HCT116 (cell line): ENCODE data around the gene SCAI. TPM values are rescaled to one million over a fixed set of nuclear protein-coding genes. Genes with fewer than 3 reads are reported as not detected.

Source experiments
- ATAC-seq: fragments of 200-7000 bp; cut with Tn5 transposase; 2 replicates; pipeline ENCODE4 v1.9.1; 2020; ENCODE audit warnings: mild to moderate bottlenecking, moderate library complexity
- BruUV-seq: library from RNA; stranded (reverse); fragments of 400-500 nt; replicated peaks from 2 replicates; lab custom pipeline; 2021; lab: Mats Ljungman, UMichigan
- CTCF ChIA-PET: fragments of 300-600 bp; sonication (Branson Sonifier 250); formaldehyde crosslinking; loops from one replicate; lab custom pipeline; 2021; ENCODE audit warnings: antibody characterized with exemption; lab: Charles Lee
- POLR2A ChIA-PET: fragments of 300-600, 350-600 bp; sonication (Branson Sonifier 250); formaldehyde crosslinking; loops from one replicate; lab custom pipeline; 2021; ENCODE audit warnings: antibody characterized with exemption; lab: Charles Lee
- RAD21 ChIA-PET, 2 experiments: fragments of 300-600 bp; sonication (Branson Sonifier 250); formaldehyde crosslinking; loops; one replicate each; lab custom pipeline; 2023; ENCODE audit warnings: low total read pairs in 2 of 2; ENCODE audit not compliant: uncharacterized antibody in 2 of 2, unreplicated experiment in 2 of 2, low non-redundant PET in 1 of 2; lab: Charles Lee
- DNase-seq: peaks from one replicate; pipeline ENCODE4 v3.0.0-alpha.2; 2010; ENCODE audit warnings: low read depth, low spot score
- H2AFZ ChIP-seq: fragments of 200-600 bp; shearing (Covaris generic), sonication (generic); 2 replicates; pipeline ENCODE4 v1.6.1; 2017; ENCODE audit warnings: low read depth, mixed run types, mixed read lengths, antibody characterized with exemption, low read length; ENCODE audit not compliant: poor library complexity, severe bottlenecking
- H3K27ac ChIP-seq: 2 replicates; pipeline ENCODE4 v1.5.1; 2012; ENCODE audit warnings: low read depth, low read length
- H3K27me3 ChIP-seq: fragments of 200-600 bp; sonication (generic); 2 replicates; pipeline ENCODE4 v1.6.1; 2016; ENCODE audit warnings: mixed run types, low read length, mixed read lengths; ENCODE audit not compliant: insufficient read depth
- H3K36me3 ChIP-seq, 2 experiments: fragments of 200-500 bp in 1 of 2; fragments of 200-600 bp in 1 of 2; sonication (Bioruptor generic) in 1 of 2; sonication (generic) in 1 of 2; 2 replicates each; pipeline versions ENCODE4 v1.5.1 to v1.6.1; 2014 to 2016; ENCODE audit warnings: low read length in 2 of 2, inconsistent platforms in 1 of 2, mixed read lengths in 1 of 2, mixed run types in 1 of 2; ENCODE audit not compliant: insufficient read depth in 2 of 2, control insufficient read depth in 1 of 2
- H3K4me1 ChIP-seq, 2 experiments: fragments of 200-600 bp in 1 of 2; sonication (generic) in 1 of 2; 2 replicates each; pipeline versions ENCODE4 v1.5.1 to v1.6.1; 2012 to 2017; ENCODE audit warnings: low read length in 2 of 2, inconsistent platforms in 1 of 2, mild to moderate bottlenecking in 1 of 2, mixed read lengths in 1 of 2, mixed run types in 1 of 2, moderate library complexity in 1 of 2; ENCODE audit not compliant: insufficient read depth in 2 of 2, control insufficient read depth in 1 of 2
- H3K4me2 ChIP-seq: fragments of 200-600 bp; sonication (generic); 2 replicates; pipeline ENCODE4 v1.6.1; 2017; ENCODE audit warnings: mixed run types, low read length, mixed read lengths
- H3K4me3 ChIP-seq, 2 experiments: fragments of 200-600 bp in 1 of 2; sonication (generic) in 1 of 2; replicated peaks in 1 of 2; 2 replicates each; pipeline ENCODE4 v1.5.1; 2011 to 2016; ENCODE audit warnings: low read length in 2 of 2, control low read depth in 1 of 2, low read depth in 1 of 2, mild to moderate bottlenecking in 1 of 2, mixed read lengths in 1 of 2, mixed run types in 1 of 2
- H3K79me2 ChIP-seq: fragments of 200-600 bp; sonication (generic); 2 replicates; pipeline ENCODE4 v1.6.1; 2017; ENCODE audit warnings: mild to moderate bottlenecking, mixed run types, low read length, moderate library complexity, mixed read lengths; ENCODE audit not compliant: insufficient read depth
- H3K9ac ChIP-seq: fragments of 200-600 bp; sonication (generic); 2 replicates; pipeline ENCODE4 v1.6.1; 2016; ENCODE audit warnings: low read length, mixed read lengths
- H3K9me2 ChIP-seq: fragments of 200-600 bp; sonication (generic), shearing (Covaris generic); 2 replicates; pipeline ENCODE4 v1.6.1; 2017; ENCODE audit warnings: mixed run types, mild to moderate bottlenecking, moderate library complexity; ENCODE audit not compliant: insufficient read depth
- H3K9me3 ChIP-seq, 2 experiments: fragments of 200-500 bp in 1 of 2; fragments of 200-600 bp in 1 of 2; sonication (Bioruptor generic) in 1 of 2; sonication (generic) in 1 of 2; 2 replicates each; pipeline ENCODE4 v1.6.1; 2014 to 2017; ENCODE audit warnings: low read length in 2 of 2, mixed read lengths in 2 of 2, inconsistent platforms in 1 of 2, low read depth in 1 of 2, mild to moderate bottlenecking in 1 of 2, mixed run types in 1 of 2, moderate library complexity in 1 of 2; ENCODE audit not compliant: control insufficient read depth in 1 of 2, insufficient read depth in 1 of 2
- H4K20me1 ChIP-seq: fragments of 200-600 bp; sonication (generic), shearing (Covaris generic); 2 replicates; pipeline ENCODE4 v1.6.1; 2017; ENCODE audit warnings: mixed run types, mild to moderate bottlenecking, moderate library complexity; ENCODE audit not compliant: insufficient read depth
- CBX3 ChIP-seq: IDR thresholded peaks from 2 replicates; pipeline ENCODE4 v1.6.1; 2012; ENCODE audit warnings: low read depth
- CEBPB ChIP-seq: IDR thresholded peaks from 2 replicates; pipeline ENCODE4 v1.6.1; 2012; ENCODE audit warnings: low read depth
- EGR1 ChIP-seq: IDR thresholded peaks from 2 replicates; pipeline ENCODE4 v1.6.1; 2012; ENCODE audit warnings: low read depth
- EZH2 ChIP-seq: fragments of 200-600 bp; sonication (generic); IDR thresholded peaks from 2 replicates; pipeline ENCODE4 v1.6.1; 2017; ENCODE audit warnings: antibody characterized with exemption, mixed run types
- EZH2phosphoT487 ChIP-seq: fragments of 200-600 bp; IDR thresholded peaks from 2 replicates; pipeline ENCODE4 v1.6.1; 2018; ENCODE audit warnings: antibody characterized with exemption, borderline replicate concordance
- JUND ChIP-seq: IDR thresholded peaks from 2 replicates; pipeline ENCODE4 v1.6.1; 2012
- POLR2A ChIP-seq: IDR thresholded peaks from 2 replicates; pipeline ENCODE4 v1.7.0; 2011; ENCODE audit warnings: borderline replicate concordance; ENCODE audit not compliant: insufficient read depth, insufficient read length; ENCODE audit errors: extremely low read depth
- SP1 ChIP-seq: IDR thresholded peaks from 2 replicates; pipeline ENCODE4 v1.6.1; 2012; ENCODE audit warnings: low read depth
- SRF ChIP-seq: IDR thresholded peaks from 2 replicates; pipeline ENCODE4 v1.6.1; 2012; ENCODE audit warnings: low read depth
- TCF7L2 ChIP-seq: IDR thresholded peaks from 2 replicates; pipeline ENCODE4 v1.7.0; 2011; ENCODE audit warnings: borderline replicate concordance, inconsistent platforms; ENCODE audit not compliant: insufficient read depth, insufficient read length; ENCODE audit errors: extremely low read depth
- ZFX ChIP-seq: fragments of 450-650 bp; IDR thresholded peaks from 2 replicates; pipeline ENCODE4 v1.6.1; 2017
- intact Hi-C: fragments of 100-400 bp; cut with micrococcal nuclease; formaldehyde crosslinking; loops from 2 replicates; pipeline ENCODE4 v1.10.0; 2022
- total RNA-seq: library from RNA; stranded (reverse); gene quantifications from one replicate; pipeline ENCODE4 v1.2.1, GENCODE V29; 2021; ENCODE audit not compliant: unreplicated experiment
- TF ChIP-seq, protein P1 (sequence below), 3 experiments: fragments of 200-600 bp in 1 of 3; sonication (generic) in 1 of 3; IDR thresholded peaks in 2 of 3; conservative IDR thresholded peaks in 1 of 3; 2 replicates each; pipeline ENCODE4 v1.5.1; 2012 to 2017; ENCODE audit warnings: low read depth in 2 of 3, low read length in 2 of 3, antibody characterized with exemption in 1 of 3, borderline replicate concordance in 1 of 3, control low read depth in 1 of 3, mild to moderate bottlenecking in 1 of 3, mixed read lengths in 1 of 3, mixed run types in 1 of 3, moderate library complexity in 1 of 3; ENCODE audit not compliant: insufficient read depth in 1 of 3
- TF ChIP-seq, protein P2 (sequence below): IDR thresholded peaks from 2 replicates; pipeline ENCODE4 v1.6.1; 2012; ENCODE audit warnings: low read depth
- TF ChIP-seq, protein P3 (sequence below): IDR thresholded peaks from 2 replicates; pipeline ENCODE4 v1.6.1; 2012

Gene SCAI
- total RNA-seq, 1 experiment from 2014 or later, result 14.0 TPM

DNA sequence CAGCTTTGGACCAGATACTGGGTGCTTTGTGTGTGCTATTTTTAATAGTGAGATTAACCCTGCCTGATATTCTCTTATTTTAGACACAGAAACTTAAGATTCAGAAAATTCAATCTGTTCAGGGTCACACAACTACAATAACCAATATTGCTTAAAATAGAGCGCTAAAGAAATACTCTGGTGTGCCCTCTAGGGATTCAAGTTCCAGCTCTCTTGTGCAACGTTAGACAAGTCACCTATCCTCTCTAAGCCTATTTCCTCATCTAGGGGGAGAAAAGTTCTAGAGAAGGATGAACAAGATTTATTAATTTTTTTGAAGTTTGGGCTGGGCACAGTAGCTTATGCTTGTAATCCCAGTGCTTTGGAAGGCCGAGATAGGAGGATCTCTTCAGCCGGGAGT, 2.1 kb upstream of the SCAI start:
- RAD21 ChIA-PET, result no interaction called here
- Histone ChIP-seq H3K27ac (no peak overlapping the region), H3K36me3 (peaks cover 3 to 8% of the 10 kb centered on the region in 2 experiments; a peak in 2 of 4 replicates), H2AFZ (no peak overlapping the region), H3K27me3 (no peaks in the 10 kb centered on the region), H3K4me1 (peaks cover 7 to 12% of the 10 kb centered on the region in 2 experiments; a peak in 3 of 4 replicates), H3K9ac (no peak overlapping the region), H3K9me3 (no peaks in the 10 kb centered on the region), H3K4me2 (no peak overlapping the region)
- BruUV-seq, result no TSS peak
- ATAC-seq, result no peak
- TF ChIP-seq EZH2 (no peak), CBX3 (no peak), EZH2phosphoT487 (no peak), ZFX (no peak), EGR1 (no peak), JUND (no peak), TCF7L2 (no peak), POLR2A (no peak), SP1 (no peak), CEBPB (no peak), SRF (no peak)
- TF ChIP-seq, protein P1, sequence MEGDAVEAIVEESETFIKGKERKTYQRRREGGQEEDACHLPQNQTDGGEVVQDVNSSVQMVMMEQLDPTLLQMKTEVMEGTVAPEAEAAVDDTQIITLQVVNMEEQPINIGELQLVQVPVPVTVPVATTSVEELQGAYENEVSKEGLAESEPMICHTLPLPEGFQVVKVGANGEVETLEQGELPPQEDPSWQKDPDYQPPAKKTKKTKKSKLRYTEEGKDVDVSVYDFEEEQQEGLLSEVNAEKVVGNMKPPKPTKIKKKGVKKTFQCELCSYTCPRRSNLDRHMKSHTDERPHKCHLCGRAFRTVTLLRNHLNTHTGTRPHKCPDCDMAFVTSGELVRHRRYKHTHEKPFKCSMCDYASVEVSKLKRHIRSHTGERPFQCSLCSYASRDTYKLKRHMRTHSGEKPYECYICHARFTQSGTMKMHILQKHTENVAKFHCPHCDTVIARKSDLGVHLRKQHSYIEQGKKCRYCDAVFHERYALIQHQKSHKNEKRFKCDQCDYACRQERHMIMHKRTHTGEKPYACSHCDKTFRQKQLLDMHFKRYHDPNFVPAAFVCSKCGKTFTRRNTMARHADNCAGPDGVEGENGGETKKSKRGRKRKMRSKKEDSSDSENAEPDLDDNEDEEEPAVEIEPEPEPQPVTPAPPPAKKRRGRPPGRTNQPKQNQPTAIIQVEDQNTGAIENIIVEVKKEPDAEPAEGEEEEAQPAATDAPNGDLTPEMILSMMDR (IDR thresholded peaks at IDR 0.05 in 2 of 3, conservative IDR thresholded peaks at IDR 0.05 in 1 of 3; ENCODE audit: borderline replicate concordance in 1 of 3, insufficient read depth in 1 of 3, low read depth in 2 of 3, low read length in 2 of 3), result no peak
- TF ChIP-seq, protein P2, sequence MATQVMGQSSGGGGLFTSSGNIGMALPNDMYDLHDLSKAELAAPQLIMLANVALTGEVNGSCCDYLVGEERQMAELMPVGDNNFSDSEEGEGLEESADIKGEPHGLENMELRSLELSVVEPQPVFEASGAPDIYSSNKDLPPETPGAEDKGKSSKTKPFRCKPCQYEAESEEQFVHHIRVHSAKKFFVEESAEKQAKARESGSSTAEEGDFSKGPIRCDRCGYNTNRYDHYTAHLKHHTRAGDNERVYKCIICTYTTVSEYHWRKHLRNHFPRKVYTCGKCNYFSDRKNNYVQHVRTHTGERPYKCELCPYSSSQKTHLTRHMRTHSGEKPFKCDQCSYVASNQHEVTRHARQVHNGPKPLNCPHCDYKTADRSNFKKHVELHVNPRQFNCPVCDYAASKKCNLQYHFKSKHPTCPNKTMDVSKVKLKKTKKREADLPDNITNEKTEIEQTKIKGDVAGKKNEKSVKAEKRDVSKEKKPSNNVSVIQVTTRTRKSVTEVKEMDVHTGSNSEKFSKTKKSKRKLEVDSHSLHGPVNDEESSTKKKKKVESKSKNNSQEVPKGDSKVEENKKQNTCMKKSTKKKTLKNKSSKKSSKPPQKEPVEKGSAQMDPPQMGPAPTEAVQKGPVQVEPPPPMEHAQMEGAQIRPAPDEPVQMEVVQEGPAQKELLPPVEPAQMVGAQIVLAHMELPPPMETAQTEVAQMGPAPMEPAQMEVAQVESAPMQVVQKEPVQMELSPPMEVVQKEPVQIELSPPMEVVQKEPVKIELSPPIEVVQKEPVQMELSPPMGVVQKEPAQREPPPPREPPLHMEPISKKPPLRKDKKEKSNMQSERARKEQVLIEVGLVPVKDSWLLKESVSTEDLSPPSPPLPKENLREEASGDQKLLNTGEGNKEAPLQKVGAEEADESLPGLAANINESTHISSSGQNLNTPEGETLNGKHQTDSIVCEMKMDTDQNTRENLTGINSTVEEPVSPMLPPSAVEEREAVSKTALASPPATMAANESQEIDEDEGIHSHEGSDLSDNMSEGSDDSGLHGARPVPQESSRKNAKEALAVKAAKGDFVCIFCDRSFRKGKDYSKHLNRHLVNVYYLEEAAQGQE, result no peak
- TF ChIP-seq, protein P3, sequence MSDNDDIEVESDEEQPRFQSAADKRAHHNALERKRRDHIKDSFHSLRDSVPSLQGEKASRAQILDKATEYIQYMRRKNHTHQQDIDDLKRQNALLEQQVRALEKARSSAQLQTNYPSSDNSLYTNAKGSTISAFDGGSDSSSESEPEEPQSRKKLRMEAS, result no peak
- TF ChIP-seq, all 23 proteins: peak for 0
- Histone ChIP-seq H3K4me3 (no peak overlapping the region), H4K20me1 (no peaks in the 10 kb centered on the region; the same call in 1 of the 2 replicates), H3K79me2 (0 out of 2 replicates have a peak, but pooled peaks cover 6% of the 10 kb centered on the region), H3K9me2 (no peaks in the 10 kb centered on the region)
- DNase-seq, result no peak
- POLR2A ChIA-PET, result no interaction called here
- CTCF ChIA-PET, result no interaction called here
- intact Hi-C loops, result no loop called here
